ENCODE data around the gene STK32B. TPM values are rescaled to one million over a fixed set of nuclear protein-coding genes. Genes with fewer than 3 reads are reported as not detected.

STK32B gene
- polyA plus RNA-seq, 2 of the 4 experiments (the other 2 are of a cell fraction) = 7.6 to 12.1 TPM

DNA sequence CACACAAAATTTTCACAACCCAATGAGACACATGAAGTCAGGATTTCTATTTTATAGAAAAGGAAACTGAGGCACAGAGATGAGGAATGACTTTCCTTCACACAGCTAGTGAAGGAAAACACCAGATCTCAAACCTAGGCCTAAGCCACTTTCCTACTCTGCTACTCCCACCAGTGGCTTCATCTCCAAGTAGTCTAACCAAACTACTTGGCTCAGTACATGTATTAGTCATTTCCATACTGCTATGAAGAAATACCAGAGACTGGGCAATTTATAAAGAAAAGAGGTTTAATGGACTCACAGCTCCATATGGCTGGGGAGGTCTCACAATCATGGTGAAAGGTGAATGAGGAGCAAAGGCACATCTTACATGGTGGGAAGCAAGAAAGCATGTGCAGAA lies 460.5 kb downstream of the STK32B start:
- no peak for DNase-seq (ENCODE audit: low read depth in 1 of 2, low spot score in 1 of 2)
- TF ChIP-seq RAD21 (conservative IDR thresholded peaks at IDR 0.05 in 1 of 2, IDR thresholded peaks at IDR 0.05 in 1 of 2) (no peak), ZFP36 (IDR thresholded peaks at IDR 0.05; ENCODE audit: borderline replicate concordance, partially characterized antibody) (no peak), ZSCAN20 (CRISPR knock-in tag; IDR thresholded peaks at IDR 0.05) (no peak), RARB (CRISPR knock-in tag; IDR thresholded peaks at IDR 0.05) (no peak), JUNB (IDR thresholded peaks at IDR 0.05) (no peak)
- TF ChIP-seq, protein P1, sequence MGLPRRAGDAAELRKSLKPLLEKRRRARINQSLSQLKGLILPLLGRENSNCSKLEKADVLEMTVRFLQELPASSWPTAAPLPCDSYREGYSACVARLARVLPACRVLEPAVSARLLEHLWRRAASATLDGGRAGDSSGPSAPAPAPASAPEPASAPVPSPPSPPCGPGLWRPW (IDR thresholded peaks at IDR 0.05) = no peak
- Histone ChIP-seq H3K4me1 (no peaks in the 10 kb centered on the region), H3K27ac (no peak overlapping the region), H3K4me3 (no peak overlapping the region), H3K9me3 (no peaks in the 10 kb centered on the region), H3K4me2 (no peak overlapping the region)
- CTCF ChIA-PET = no interaction called here
- no peak for FAIRE-seq
- ATAC-seq = no peak
- POLR2A ChIA-PET = no interaction called here

DNA sequence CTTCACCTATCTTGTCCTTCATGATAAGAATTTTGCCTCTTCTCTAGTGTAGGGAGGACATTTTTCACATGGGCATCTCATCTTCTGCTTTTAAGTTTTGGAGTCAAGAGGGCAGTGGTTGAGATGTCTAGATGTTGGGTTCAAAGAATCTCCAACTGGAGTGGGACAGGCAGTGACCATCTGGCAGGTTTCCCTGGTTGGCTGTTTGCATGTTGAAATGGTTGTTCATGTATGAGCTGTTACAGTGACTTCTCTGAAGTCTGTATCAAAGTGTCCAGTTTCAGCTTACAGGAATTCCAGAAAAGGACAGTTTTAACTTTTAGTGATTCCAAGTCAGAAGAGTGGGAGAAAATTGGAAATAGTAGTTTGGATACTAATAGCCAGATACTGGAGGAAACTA lies 464.4 kb downstream of the STK32B start:
- TF ChIP-seq EP300 (IDR thresholded peaks at IDR 0.05) = no peak
- TF ChIP-seq EHF (CRISPR knock-in tag; IDR thresholded peaks at IDR 0.05) = no peak
- TF ChIP-seq KDM5A (IDR thresholded peaks at IDR 0.05) = no peak
- TF ChIP-seq CEBPB (IDR thresholded peaks at IDR 0.05) = no peak
- no peak for TF ChIP-seq MAZ (IDR thresholded peaks at IDR 0.05; ENCODE audit: borderline replicate concordance, low read depth, low read length)
- TF ChIP-seq, protein P2, sequence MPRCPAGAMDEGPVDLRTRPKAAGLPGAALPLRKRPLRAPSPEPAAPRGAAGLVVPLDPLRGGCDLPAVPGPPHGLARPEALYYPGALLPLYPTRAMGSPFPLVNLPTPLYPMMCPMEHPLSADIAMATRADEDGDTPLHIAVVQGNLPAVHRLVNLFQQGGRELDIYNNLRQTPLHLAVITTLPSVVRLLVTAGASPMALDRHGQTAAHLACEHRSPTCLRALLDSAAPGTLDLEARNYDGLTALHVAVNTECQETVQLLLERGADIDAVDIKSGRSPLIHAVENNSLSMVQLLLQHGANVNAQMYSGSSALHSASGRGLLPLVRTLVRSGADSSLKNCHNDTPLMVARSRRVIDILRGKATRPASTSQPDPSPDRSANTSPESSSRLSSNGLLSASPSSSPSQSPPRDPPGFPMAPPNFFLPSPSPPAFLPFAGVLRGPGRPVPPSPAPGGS (IDR thresholded peaks at IDR 0.05) = no peak
- no peak for TF ChIP-seq MYC (IDR thresholded peaks at IDR 0.05; ENCODE audit: borderline replicate concordance, low read length)
- no peak for TF ChIP-seq ZFP36 (IDR thresholded peaks at IDR 0.05; ENCODE audit: borderline replicate concordance, partially characterized antibody)
- no peak for TF ChIP-seq KDM1A (IDR thresholded peaks at IDR 0.05; ENCODE audit: low read depth)
- TF ChIP-seq, protein P3, sequence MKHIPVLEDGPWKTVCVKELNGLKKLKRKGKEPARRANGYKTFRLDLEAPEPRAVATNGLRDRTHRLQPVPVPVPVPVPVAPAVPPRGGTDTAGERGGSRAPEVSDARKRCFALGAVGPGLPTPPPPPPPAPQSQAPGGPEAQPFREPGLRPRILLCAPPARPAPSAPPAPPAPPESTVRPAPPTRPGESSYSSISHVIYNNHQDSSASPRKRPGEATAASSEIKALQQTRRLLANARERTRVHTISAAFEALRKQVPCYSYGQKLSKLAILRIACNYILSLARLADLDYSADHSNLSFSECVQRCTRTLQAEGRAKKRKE (CRISPR knock-in tag; IDR thresholded peaks at IDR 0.05; ENCODE audit: low read depth) = no peak
- no peak for TF ChIP-seq RARB (CRISPR knock-in tag; IDR thresholded peaks at IDR 0.05)
- TF ChIP-seq HDAC2 (IDR thresholded peaks at IDR 0.05) = no peak
- TF ChIP-seq CHD4 (IDR thresholded peaks at IDR 0.05; ENCODE audit: borderline replicate concordance) = no peak
- no peak for TF ChIP-seq CHD2 (IDR thresholded peaks at IDR 0.05; ENCODE audit: low read length, partially characterized antibody)
- no peak for TF ChIP-seq GATA3 (IDR thresholded peaks at IDR 0.05; ENCODE audit: borderline replicate concordance)
- no peak for TF ChIP-seq JUN (IDR thresholded peaks at IDR 0.05)
- TF ChIP-seq, protein P4, sequence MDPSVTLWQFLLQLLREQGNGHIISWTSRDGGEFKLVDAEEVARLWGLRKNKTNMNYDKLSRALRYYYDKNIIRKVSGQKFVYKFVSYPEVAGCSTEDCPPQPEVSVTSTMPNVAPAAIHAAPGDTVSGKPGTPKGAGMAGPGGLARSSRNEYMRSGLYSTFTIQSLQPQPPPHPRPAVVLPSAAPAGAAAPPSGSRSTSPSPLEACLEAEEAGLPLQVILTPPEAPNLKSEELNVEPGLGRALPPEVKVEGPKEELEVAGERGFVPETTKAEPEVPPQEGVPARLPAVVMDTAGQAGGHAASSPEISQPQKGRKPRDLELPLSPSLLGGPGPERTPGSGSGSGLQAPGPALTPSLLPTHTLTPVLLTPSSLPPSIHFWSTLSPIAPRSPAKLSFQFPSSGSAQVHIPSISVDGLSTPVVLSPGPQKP (IDR thresholded peaks at IDR 0.05; ENCODE audit: low read depth, low read length) = no peak
- no peak for TF ChIP-seq ZC3H11A (IDR thresholded peaks at IDR 0.05)
- TF ChIP-seq CBX2 (IDR thresholded peaks at IDR 0.05; ENCODE audit: borderline replicate concordance, low read depth) = no peak
- TF ChIP-seq, protein P5, sequence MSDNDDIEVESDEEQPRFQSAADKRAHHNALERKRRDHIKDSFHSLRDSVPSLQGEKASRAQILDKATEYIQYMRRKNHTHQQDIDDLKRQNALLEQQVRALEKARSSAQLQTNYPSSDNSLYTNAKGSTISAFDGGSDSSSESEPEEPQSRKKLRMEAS (IDR thresholded peaks at IDR 0.05) = no peak
- FAIRE-seq (no peak), DNase-seq (ENCODE audit: low read depth in 1 of 2, low spot score in 1 of 2) (no peak), ATAC-seq (no peak)
- POLR2A ChIA-PET = no interaction called here
- Histone ChIP-seq H3K9me3 (no peaks in the 10 kb centered on the region), H3K27ac (no peak overlapping the region), H3K4me3 (no peak overlapping the region), H3K4me1 (no peaks in the 10 kb centered on the region), H3K4me2 (no peak overlapping the region)
- CTCF ChIA-PET = interaction anchor here (0.7 kb wide), 1 partner anchor 175 kb away, joined by 3 read pairs; no protein-coding TSS in a partner anchor

All from A549 (cell line).